ENCODE data around the gene NEIL3.
"Not testable (repeated sequence)": the region's sequence is repeated elsewhere in the genome, so short reads cannot be mapped to it uniquely, and the experiment has no call there.

Gene NEIL3

GRCh38 chr4:177302371-177303100, 7.1 kb upstream of the NEIL3 start:
- no peak for DNase-seq

- no peak for DNase-seq
Measured at GRCh38 chr4:177304094-177304493, 5.6 kb upstream of the NEIL3 start.

- not testable (repeated sequence) for DNase-seq
Measured at GRCh38 chr4:177304864-177305263, 4.8 kb upstream of the NEIL3 start.

GRCh38 chr4:177308125-177308524, 1.5 kb upstream of the NEIL3 start:
- peak; percentile 46 for DNase-seq

- peak; percentile 57 for DNase-seq
Measured at GRCh38 chr4:177308847-177309521, 690 bp upstream of the NEIL3 start.

GRCh38 chr4:177311589-177311988, 1.9 kb downstream of the NEIL3 start:
- no peak for DNase-seq

GRCh38 chr4:177313263-177313662, 3.6 kb downstream of the NEIL3 start:
- DNase-seq, result no peak

- DNase-seq, result no peak
Measured at GRCh38 chr4:177315767-177316464, 6.2 kb downstream of the NEIL3 start.

GRCh38 chr4:177320721-177321120, 11.0 kb downstream of the NEIL3 start:
- DNase-seq, result no peak

- no peak for DNase-seq
Measured at GRCh38 chr4:177321647-177322046, 12.0 kb downstream of the NEIL3 start.

- DNase-seq, result no peak
Measured at GRCh38 chr4:177322266-177322665, 12.6 kb downstream of the NEIL3 start.

- DNase-seq, result no peak
Measured at GRCh38 chr4:177322881-177323280, 13.2 kb downstream of the NEIL3 start.

GRCh38 chr4:177323416-177323815, 13.7 kb downstream of the NEIL3 start:
- no peak for DNase-seq

- no peak for DNase-seq
Measured at GRCh38 chr4:177332119-177332518, 22.4 kb downstream of the NEIL3 start.

GRCh38 chr4:177339477-177340374, 30.1 kb downstream of the NEIL3 start:
- DNase-seq, result peak; percentile 68

- DNase-seq, result no peak
Measured at GRCh38 chr4:177348348-177348747, 38.7 kb downstream of the NEIL3 start.

GRCh38 chr4:177349191-177349590, 39.5 kb downstream of the NEIL3 start:
- no peak for DNase-seq

GRCh38 chr4:177351622-177352244, 42.1 kb downstream of the NEIL3 start:
- DNase-seq, result no peak

GRCh38 chr4:177356206-177356605, 46.5 kb downstream of the NEIL3 start:
- DNase-seq, result no peak

- no peak for DNase-seq
Measured at GRCh38 chr4:177356921-177357320, 47.2 kb downstream of the NEIL3 start.

GRCh38 chr4:177367336-177367735, 57.7 kb downstream of the NEIL3 start:
- peak; percentile 33 for DNase-seq

- DNase-seq, result no peak
Measured at GRCh38 chr4:177369372-177369771, 59.7 kb downstream of the NEIL3 start.
